DMS79 treated with DMSO at 0.1 percent for 48 hours (cell line): ENCODE measurements around the gene THAP11.

Experiments used
- DNase-seq: peaks from one replicate; lab custom pipeline; 2025; lab: John Stamatoyannopoulos, UW

Gene THAP11

DNA sequence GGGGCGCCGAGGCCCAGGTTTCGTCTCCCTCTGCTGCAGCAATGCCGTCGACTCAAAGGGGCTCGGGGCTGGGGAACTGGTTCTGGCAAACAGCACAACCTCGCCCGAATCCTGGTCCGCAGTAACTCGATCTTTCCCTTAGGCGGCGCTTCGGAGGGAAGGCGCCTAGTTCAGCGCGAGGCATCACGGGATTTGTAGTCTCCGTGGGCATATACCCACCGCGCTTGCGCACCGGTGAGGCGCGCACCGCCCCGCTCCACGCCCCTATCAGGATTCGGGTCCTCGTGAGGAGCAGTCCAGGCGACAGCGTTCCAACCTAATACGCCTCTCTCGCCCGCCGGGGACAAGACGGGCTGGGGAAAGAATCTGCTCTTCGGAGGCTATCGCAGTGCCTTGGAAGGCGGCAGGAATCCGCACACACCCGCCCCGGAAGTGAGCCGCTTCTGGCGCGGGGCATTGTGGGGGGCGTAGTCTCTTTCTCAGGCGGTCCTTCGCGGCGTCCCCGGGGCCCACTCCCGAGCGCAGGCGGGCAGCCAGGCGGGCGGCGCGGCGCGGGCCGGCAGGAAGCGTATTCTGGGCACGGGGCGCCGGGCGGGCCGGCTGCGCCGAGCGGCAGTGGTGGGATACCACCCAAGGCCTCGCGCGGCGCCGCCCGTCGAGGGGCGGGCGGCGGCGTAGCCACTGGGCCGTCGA is at the start of gene THAP11:
THAP11 (plus strand) TSS at position 505 of the 693 bp plus-strand sequence. CDS start 235 bp downstream, outside the sequence.
- peak; percentile 78 for DNase-seq

DNA sequence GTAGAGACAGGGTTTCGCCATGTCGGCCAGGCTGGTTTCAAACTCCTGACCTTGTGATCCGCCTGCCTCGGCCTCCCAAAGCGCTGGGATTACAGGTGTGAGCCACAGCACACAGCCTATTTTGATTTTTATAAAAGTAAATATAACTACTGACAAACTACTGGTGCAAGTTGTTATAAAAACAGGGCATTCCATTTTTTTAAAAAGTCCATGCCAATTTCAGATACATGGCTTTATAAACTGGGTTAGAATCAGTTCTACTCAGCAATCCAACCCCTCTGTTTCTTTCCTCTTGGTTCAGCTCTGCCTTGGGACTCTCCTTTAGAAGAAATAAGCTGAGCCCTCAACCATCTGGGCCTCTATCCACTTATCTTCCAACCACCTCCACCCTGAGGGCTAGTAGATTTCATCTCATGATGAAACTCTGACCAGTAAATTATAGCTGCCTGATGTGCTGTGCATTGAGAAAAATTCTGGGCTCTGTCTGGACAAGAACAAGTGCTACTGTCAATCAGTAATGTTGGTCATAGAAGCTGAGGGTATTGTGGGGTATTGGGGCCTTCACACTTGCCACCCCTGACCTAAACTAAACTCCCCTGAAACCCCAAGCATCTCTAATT is 45.9 kb upstream of the THAP11 start:
- DNase-seq: no peak

DNA sequence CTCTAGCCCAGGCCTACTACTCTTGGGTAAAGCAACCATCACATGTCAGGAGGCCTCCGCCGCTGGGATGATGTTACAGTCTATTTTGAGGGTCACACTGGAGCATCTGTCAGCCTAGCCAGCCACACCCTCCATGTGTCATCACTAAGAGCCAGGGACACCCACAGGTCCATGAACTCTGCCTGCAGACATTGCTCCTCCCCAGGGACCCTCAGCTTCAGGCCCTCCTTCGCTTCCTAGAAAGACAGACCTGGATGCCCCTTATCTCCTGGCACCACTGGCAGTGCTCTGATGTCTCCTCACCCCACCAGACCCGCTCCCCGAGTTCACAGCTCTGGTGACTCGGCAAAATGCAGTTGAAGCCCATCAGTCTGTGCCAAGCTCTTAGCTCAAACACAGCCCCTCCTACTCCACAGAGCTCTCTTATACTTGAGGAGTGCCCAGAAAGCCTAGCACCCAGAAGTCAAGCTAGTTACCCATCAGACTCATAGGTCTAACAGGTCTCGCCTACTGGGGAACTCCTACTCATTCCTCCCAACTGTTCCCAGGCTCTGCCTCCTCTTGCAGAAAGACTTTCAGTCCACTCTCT is 41.7 kb upstream of the THAP11 start:
- DNase-seq: no peak

DNA sequence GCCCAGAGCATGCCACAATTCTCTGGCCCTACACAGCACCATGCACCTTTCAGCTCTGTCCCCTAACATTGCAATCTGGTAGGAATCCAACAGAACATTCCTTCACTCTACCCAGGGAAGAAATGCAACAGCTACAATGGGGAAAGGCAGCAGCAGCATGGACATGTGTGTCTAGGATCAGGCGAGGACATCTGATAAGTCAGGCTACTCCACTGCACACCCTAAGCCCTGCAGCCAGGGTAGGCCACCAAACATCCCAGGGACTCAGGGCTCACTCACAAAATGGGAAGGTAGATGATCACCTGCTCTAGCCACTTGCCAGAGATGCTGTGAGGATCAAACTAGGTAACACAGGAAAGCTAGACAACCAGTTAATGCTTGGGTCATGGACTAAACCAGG is 40.9 kb upstream of the THAP11 start:
- no peak for DNase-seq

DNA sequence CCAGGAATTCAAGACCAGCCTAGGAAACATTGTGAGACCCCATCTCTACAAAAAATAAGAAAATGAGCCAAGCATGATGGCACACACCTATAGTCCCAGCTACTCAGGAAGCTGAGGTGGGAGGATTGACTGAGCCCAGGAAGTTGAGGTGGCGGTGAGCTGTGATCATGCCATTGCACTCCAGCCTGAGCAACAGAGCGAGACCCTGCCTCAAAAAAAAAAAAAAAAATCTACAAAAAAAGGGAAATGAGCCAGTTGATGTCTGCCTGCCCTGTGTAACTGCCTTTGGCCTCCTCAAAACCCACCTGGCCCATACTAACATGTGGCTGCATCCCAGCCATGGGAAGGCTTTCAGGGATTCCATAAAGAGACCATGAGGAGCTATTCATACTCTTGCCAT is 40.2 kb upstream of the THAP11 start:
- no peak for DNase-seq

DNA sequence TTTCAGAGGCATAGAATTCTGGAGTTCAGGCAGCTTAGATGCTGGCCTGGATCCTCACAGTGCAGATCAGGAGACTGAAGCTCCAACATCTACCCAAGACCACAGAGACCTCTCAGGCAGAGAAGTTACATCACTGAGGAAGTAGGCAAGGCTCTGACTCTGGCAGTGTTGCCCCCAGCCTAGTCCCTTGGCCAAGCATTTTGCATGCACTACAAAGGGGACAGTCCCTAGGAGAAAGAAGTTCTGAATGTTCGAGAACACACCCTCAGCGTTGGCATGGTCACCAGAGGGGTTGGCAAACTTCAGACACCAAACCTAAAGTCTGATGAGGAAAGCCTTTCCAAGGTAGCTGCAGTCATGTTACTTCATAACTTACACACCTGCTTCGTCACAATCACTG is 38.2 kb upstream of the THAP11 start:
- no peak for DNase-seq

DNA sequence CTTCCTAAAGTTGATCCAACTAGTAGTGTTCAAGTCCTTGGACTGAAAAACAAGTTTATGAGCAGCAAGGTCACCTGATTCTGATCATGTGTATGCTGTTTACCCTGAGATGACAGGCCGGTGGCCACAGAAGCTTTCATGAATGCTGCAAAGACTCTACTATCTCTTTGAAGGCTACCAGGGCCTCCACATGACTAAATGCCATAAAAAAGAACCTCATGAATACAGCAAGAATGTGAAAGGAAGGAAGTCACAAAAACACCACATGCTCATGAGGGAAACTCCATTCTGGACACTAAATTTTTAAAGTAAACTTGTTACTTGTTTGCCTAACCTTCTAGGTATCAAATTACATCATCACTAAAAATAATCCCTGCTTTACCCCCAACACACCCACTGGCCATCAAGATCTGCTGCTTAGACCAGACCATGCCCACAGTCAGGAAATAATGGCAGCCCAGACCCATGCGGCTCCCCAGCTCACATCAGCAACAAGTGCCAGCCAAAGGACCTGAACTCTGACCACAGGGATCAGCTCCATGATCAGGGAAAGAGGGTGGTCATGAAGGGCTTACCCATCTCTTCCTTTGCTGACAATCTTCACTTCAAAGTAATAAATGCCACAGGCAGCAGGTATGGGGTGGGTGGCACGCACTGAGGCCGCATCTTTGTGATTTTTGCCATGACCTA is 37.1 kb upstream of the THAP11 start:
- no peak for DNase-seq

DNA sequence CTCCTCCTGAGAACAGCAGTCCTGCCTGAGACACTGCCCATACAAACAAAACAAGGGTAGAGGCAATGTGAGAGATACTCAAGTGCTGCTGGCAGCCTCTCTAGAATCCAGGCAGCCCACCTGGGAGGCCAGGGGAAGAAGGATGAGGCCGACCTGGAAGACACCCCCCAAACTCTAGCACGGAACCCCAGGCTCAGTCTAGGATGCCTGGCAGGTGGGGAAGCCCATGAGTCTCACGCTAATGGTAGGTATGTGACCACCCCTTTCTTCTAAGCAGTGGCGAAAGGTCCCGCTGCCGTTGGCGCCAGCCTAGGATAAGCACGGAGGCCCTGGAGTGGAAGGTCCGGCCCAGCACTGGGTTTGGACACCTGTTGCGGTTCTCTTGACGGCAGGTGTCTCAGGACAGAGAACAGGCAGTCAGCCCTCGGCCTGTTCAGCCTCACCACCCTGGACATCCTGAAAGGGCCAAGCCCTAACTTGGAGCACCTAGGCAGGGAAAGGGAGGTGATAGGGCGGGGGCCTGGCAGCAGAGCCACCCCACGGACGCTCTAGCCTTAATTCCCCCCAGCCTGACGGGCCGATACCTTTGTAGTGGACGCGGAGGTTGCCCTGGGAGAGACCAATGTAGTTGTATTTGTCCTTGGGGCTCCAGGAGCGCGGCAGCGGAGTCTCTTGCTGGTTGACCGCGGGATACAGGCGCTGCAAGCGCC is 36.2 kb upstream of the THAP11 start:
- no peak for DNase-seq

DNA sequence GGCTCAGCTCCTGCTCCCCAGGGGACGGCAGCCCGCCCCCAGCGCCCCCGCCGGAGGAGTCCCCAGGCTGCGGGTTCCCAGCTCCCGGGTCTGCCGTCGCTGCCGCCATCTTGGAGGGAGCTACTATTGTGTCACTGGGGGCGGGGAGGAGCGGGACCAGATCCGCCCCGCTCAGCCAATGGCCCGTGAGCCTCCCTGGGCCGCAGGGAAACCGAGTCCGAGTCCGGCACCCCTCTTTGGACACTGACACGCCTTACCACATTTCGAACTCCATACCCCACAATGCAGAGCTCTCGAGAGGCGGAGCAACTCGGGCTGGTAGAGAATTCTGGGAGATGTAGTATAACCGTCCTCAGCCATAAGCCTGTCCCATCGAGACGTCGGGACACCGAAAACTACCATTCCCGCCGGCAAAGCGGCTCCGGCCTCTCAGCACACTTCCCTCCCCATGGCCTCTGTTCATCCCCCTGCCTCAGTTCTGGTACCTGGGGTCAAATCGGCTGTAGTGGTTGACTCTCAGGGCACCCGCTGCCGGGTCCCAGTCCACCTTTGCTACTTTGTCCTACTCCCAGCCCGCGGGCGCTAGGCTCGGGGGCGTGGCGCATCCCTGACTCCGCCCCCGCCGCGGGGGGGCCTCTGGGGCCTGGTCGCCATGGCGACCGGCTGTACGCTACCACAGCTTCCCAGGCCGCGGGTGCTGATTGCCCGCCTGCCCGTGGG is 35.5 kb upstream of the THAP11 start, which contains the start of the genes RANBP10 and TSNAXIP1:
RANBP10 (minus strand) TSS at position 133 of the 720 bp plus-strand sequence; CDS start at position 109, 24 bp downstream.
TSNAXIP1 (plus strand) TSS at position 462 of the 720 bp plus-strand sequence. CDS start 261 bp downstream, outside the sequence.
- DNase-seq: peak; percentile 90

DNA sequence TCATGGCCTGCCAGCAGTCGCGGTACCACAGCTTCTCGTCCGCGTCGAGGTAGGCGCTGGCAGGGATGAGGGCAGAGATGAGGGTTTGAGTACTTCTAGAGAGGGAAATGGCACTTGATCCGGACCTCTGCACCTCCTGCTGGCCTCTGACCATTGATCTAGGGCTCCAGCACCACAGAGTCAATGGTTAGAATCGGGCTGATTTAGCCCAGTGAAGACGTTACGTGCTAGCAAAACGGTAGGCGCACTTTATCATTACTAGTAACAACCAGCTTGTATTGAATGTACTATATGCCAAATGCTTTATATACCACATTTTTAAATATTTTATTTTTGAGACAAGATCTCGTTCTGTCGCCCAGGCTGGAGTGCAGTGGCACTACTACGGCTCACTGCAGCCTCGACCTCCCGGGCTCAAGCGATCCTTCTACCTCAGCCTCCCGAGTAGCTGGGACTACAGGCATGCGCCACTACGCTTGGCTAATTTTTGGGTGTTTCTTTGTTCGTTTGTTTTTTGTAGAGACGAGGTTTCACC is 34.9 kb upstream of the THAP11 start:
- DNase-seq: no peak

DNA sequence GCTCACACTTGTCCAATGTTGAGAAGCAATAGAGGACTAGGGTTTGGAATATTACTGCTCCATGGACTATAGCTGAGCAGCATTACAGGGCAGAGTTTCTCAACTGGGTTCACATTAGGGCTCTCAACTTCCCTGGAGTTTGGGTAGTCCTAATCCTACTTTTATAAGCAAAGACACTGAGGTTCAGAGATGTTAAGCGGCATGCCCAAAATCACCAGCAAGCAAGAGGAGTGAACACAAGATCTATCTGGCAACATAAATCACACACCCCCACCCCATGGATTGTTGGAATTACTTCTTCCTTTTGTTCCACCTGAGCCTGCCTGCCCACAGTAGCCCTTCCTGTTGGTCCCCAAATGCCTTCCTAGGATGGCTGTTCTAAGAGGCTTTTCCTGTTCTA is 30.2 kb upstream of the THAP11 start:
- DNase-seq: no peak

DNA sequence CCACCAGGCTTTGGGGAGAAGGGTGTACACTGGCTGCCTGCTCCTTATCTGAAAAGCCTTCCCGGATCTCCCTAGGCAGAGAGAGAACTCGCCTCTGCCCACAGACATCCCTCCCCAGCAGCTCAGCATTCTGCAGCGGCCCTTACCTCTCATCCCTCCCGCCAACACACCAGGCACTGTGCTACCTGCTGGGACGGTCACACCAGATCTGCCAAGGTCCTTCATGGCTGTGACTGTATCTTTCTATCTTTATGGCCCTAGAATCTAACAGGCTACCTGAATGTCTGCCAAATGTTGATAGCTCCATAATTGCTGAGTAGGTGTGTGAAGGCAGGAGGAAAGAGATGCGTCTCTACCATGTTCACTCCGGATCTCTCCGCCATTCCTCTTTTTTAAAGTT is 27.6 kb upstream of the THAP11 start:
- peak; percentile 67 for DNase-seq

DNA sequence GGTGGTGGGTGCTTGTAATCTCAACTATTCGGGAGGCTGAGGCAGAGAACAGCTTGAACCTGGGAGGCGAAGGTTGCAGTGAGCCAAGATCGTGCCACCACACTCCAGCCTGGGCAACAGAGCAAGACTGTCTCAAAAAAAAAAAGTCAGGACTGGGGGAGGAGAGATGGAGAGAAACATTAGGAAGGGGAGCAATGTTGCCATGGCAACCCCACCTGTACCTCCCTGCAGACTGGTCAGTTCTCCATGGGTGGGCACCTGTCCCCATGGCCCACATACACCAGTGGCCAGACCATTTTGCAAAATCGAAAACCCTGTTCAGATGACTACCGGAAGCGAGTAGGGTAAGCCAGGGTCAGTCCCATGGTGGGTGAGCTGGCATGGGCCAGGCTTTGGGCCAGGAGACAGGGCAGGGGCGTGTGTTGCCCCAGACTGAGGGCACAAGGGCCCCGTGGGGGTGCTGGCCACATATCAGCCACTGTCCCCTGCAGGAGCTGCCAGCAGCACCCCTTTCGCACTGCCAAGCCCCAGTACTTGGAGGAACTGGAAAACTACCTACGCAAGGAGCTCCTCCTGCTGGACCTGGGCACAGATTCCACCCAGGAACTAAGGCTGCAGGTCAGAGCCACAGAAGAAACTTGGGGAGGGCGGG is 21.4 kb upstream of the THAP11 start:
- no peak for DNase-seq

DNA sequence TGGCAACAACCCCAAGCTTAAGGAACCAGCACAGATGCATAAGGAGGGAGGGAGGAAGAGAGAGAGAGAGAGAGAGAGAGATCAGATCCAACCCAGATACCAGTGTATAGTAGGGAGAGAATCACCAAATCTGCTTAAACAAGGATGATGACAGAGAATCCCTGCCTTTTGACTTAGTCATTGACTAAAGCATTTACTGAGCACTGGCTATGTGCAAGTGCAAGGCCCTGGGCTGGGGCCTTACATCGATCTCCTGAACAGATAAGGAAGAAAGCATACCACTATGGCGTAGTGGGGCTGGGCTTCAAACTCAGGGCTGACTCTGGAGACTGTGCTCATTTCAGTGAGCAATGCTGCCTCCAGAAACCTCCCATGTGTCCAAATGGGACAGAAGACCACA is 19.6 kb upstream of the THAP11 start:
- DNase-seq: no peak

DNA sequence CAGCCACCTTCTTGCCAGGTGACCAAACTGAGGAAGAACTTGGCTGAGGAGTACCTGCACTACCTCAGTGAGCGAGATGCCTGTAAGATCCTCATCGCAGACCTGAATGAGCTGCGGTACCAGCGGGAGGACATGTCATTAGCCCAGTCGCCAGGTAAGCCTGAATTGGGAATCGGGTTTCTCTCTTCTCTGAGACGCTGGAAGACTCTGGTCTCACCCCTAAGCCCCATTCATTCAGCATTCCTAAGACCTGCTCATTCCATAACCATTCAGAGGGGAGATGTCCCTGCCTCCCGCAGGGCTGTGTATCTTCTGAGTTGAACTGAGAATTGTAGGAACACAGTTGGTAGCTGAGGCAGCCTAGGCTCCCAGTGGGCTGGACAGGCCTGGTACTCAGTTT is 17.0 kb upstream of the THAP11 start:
- no peak for DNase-seq

DNA sequence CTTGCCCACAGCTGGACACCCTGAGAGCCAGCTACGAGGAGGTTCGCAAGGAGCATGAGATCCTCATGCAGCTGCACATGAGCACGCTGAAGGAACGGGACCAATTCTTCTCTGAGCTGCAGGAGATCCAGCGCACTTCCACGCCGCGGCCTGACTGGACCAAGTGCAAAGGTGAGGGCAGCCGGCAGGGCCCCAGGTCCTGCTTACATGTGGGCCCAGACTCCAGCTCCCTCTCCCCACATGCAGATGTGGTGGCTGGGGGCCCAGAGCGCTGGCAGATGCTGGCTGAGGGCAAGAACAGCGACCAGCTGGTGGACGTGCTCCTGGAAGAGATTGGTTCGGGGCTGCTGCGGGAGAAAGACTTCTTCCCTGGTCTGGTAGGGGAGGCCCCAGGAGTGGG is 16.2 kb upstream of the THAP11 start:
- no peak for DNase-seq

DNA sequence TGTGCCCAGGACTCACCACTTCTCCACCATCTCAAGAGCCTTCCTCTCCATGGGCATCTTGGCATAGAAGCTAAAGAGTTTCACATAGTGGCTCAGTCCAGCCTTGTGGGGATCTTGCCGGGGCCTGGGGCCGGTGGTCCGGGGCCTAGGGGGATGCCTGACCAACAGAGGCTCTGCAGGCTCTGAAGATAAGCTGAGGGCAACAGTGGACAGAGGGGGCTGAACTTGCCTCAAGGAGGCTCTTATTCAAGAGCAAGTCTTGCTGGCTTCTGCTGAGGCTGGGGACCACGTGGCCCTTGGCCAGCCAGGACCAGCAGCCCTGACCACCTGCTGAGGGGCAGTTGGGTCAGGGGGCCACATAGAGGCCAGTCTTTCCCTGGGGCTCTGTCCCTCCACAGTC is 13.5 kb upstream of the THAP11 start:
- DNase-seq: no peak

DNA sequence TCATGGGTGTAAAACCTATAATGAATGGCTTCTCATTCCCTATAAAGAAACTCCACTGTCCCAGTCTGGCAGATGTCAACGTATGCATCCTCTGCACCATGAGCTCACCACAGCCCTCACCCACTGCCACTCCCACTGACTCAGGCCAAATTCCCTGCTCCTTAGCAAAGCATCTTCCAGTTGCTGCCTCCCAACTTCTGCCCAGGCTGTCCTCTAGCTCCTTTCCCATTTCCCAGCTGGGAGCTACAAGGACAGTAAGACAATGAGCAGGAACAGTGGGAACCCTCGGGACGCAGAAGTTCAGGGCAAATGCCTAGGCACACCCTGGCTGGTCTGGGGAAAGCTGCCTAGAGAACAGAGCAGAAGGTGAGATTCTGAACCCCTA is 9.1 kb upstream of the THAP11 start:
- DNase-seq: no peak

DNA sequence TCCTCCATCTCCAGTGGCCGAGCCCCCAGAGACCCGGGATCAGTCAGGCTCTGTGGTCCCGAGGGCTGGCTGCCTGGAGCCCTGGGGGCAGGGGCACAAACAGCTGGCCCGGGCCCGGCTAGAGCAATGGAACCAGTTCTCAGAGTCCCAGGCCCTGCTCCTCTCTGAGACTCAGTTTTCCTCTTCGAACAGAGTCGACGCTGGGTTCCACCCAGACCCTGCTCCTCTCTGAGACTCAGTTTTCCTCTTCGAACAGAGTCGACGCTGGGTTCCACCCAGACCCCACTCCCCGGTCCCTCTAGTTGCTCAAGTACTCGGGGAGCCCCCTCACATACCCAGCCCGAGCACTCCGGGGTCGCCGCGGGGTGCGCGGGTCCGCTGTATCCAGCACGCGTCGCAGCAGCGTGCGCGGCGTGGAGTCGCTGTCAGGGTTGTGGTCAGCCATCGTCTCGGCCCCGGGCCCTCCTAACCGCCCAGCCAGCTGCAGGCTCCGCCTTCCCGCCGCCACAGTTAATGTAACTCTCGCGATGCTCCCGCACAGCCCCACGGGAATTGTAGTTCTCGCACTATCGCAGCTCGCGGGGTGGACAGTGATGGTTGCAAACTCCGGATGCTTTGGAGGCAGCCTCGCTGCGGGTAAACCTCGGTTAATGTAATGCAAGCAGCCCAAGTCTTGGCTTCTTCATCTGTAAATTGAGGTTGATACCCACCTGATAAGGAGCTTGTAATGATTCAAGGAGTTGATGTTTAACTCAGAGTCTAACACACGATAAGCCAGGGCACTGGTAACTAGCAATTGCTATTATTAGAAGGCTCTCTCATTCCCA is 8.5 kb upstream of the THAP11 start:
- DNase-seq: peak; percentile 65

DNA sequence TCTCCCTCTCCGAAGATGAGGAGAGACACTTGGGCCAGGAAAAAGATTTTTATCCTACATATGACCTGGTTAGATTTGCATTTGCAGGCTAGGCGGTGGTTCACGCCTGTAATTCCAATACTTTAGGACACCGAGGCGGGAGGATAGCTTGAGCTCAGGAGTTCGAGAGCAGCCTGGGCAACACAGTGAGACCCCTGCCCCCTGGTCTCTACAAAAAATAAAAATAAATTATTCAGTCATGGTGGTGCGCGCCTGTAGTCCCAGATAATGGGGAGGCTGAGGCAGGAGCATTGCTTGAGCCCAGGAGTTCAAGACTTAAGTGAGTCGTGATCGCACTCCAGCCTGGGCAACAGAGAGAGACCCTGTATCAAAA is 7.9 kb upstream of the THAP11 start:
- no peak for DNase-seq
